Chondrocyte (in vitro differentiated cells): ENCODE results near the gene C1orf52. TPM values are rescaled to one million over a fixed set of nuclear protein-coding genes. Genes with fewer than 3 reads are reported as not detected.

Experiments
- DNase-seq: peaks from one replicate; pipeline ENCODE4 v3.0.0; 2021; ENCODE audit warnings: mixed read lengths, low spot score
- H3K27ac Mint-ChIP-seq: one replicate; pipeline ENCODE4 v1.8.0; 2021; ENCODE audit warnings: mild to moderate bottlenecking, moderate library complexity, mixed read lengths; ENCODE audit not compliant: unreplicated experiment
- H3K27me3 Mint-ChIP-seq: 2 replicates; pipeline ENCODE4 v1.8.0; 2021; ENCODE audit warnings: low read depth, mixed read lengths
- H3K36me3 Mint-ChIP-seq: 2 replicates; pipeline ENCODE4 v1.8.0; 2021; ENCODE audit warnings: low read depth, mixed read lengths
- H3K4me1 Mint-ChIP-seq: 2 replicates; pipeline ENCODE4 v1.8.0; 2021; ENCODE audit warnings: low read depth, mild to moderate bottlenecking, mixed read lengths
- H3K4me3 Mint-ChIP-seq: one replicate; pipeline ENCODE4 v1.8.0; 2021; ENCODE audit warnings: mild to moderate bottlenecking, moderate library complexity, mixed read lengths; ENCODE audit not compliant: unreplicated experiment
- H3K9me3 Mint-ChIP-seq: 2 replicates; pipeline ENCODE4 v1.8.0; 2021; ENCODE audit warnings: low read depth, mixed read lengths
- CTCF ChIP-seq: fragments of 200-600 bp; sonication (generic); IDR thresholded peaks from 2 replicates; pipeline ENCODE4 v1.5.0; 2021; ENCODE audit warnings: antibody characterized with exemption, mild to moderate bottlenecking, moderate library complexity
- total RNA-seq: library from RNA; stranded (reverse); gene quantifications from 3 replicates; pipeline ENCODE4 v1.2.1, GENCODE V29; 2021

C1orf52 gene
- total RNA-seq, 1 donor from 2014 or later = 31.3 TPM

- H3K36me3 Mint-ChIP-seq = no peaks in the 10 kb centered on the region
- H3K27ac Mint-ChIP-seq = no peak overlapping the region
- peaks cover 10% of the 10 kb centered on the region for H3K4me1 Mint-ChIP-seq
- TF ChIP-seq CTCF = no peak
- no peaks in the 10 kb centered on the region for H3K27me3 Mint-ChIP-seq
- DNase-seq = no peak
- no peak overlapping the region for H3K4me3 Mint-ChIP-seq
- peaks cover 6% of the 10 kb centered on the region for H3K9me3 Mint-ChIP-seq
These were observed 44.8 kb downstream of the C1orf52 start for GRCh38 chr1:85214654-85215053.

DNA sequence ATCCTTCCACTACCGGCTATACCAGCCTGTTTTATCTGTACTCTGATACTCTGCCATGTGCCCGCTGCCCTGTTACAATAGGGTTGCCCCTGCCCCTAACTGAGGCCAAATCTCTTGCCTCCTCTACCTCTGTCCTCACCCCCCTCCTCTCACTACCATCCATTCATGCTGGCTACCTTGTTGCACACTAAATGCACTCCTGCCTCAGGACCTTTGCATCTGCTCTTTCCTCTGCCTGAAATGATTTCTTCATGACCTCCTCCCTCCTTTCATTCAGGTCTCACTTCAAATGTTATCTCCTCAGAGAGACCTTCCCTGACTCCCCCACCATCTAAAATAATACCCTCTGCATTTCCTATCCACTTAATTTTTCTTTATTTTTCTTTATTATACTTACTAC is 51.0 kb downstream of the C1orf52 start:
- H3K27ac Mint-ChIP-seq = no peak overlapping the region
- H3K4me3 Mint-ChIP-seq = no peak overlapping the region
- TF ChIP-seq CTCF = no peak
- DNase-seq = no peak
- H3K27me3 Mint-ChIP-seq = no peaks in the 10 kb centered on the region
- peaks cover 16% of the 10 kb centered on the region for H3K4me1 Mint-ChIP-seq
- H3K9me3 Mint-ChIP-seq = no peaks in the 10 kb centered on the region
- no peaks in the 10 kb centered on the region for H3K36me3 Mint-ChIP-seq

DNA sequence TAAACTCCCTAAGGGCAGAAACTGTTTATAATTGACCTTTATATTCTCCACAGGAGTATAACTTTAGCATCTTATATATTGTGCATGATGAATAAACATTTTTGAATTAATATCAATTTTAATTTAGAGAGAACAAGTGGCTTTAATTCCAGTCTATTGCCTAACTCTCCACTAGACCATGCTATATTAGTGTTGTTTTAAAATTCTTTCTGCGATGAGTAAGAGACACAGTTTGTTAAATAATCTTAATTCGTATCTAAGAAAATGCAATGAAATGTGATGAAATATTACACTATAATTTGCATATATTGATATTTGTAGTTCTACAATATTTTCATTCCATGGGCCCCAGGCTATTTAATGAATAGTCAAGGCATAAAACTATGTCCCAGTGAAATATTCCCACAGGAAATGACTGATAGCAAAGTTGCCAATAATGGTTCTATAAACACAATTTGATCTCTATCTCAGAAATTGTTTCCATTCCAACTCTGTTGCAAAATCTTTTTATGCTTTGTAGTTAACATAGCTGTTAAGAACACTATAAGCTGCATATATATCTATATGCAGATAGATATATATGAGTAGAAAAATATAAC is 55.8 kb downstream of the C1orf52 start:
- peaks cover 47% of the 10 kb centered on the region for H3K4me1 Mint-ChIP-seq
- H3K27me3 Mint-ChIP-seq = no peaks in the 10 kb centered on the region
- DNase-seq = no peak
- no peaks in the 10 kb centered on the region for H3K9me3 Mint-ChIP-seq
- H3K4me3 Mint-ChIP-seq = no peak overlapping the region
- no peaks in the 10 kb centered on the region for H3K36me3 Mint-ChIP-seq
- no peak for TF ChIP-seq CTCF
- peak overlapping the region; percentile 59 for H3K27ac Mint-ChIP-seq

DNA sequence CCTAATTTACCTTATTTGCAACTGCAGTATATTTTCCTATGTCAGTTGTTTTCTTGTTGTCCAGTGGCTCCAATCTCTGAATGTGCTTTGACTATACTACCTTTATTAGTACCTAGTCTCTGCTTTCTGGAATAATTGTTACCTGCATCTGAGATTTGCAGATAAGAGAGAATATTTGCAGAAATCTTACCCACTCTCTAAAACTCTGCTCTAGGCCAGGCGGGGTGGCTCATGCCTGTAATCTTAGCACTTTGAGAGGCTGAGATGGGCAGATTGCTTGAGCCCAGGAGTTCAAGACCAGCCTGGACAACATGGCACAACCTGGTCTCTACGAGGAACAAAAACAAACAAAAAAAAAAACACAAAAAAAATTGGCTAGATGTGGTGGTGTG is 56.6 kb downstream of the C1orf52 start:
- Mint-ChIP-seq H3K4me3 (no peak overlapping the region), H3K4me1 (peaks cover 55% of the 10 kb centered on the region), H3K27me3 (no peaks in the 10 kb centered on the region), H3K36me3 (no peaks in the 10 kb centered on the region), H3K27ac (peak overlapping the region; percentile 59), H3K9me3 (no peaks in the 10 kb centered on the region)
- no peak for TF ChIP-seq CTCF
- no peak for DNase-seq

DNA sequence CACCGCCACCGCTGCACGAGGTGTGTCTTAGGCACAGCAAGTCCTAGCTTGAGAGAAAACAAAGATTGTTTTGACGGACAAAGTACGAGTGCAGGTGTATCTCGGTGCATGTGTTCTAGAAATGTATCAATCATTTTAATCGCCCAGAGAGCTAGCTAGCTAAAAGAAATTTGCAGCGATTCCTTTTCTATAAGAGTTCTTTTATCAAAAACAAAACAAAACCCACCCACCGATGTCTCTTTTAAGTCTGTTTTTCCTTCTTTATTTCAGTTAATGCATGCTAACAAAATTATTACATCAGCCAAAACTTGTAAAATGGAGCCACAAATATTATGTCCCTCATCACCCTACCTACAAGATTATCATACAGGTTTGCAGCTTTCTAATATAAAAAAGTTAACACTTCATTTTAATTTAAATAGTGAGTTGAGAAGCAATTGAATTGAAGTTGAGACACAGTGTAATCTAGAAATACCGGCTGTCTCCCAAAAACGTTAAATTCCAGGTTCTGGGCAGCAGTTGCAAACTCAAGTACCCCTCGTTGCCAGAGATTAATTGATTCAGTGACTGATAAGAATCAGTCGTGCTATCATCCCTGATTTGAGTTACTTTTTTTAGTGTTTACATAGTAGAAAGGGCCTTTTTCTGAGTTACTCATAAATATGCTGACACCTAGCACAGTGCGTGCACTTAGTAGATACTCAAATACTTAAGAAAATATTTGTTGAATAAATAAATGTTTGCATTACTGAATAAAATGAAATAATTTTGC is 57.2 kb downstream of the C1orf52 start:
- H3K27ac Mint-ChIP-seq = peak overlapping the region; percentile 96
- no peak for TF ChIP-seq CTCF
- H3K27me3 Mint-ChIP-seq = no peaks in the 10 kb centered on the region
- H3K36me3 Mint-ChIP-seq = no peaks in the 10 kb centered on the region
- peaks cover 59% of the 10 kb centered on the region for H3K4me1 Mint-ChIP-seq
- DNase-seq = no peak
- peak overlapping the region; percentile 95 for H3K4me3 Mint-ChIP-seq
- no peaks in the 10 kb centered on the region for H3K9me3 Mint-ChIP-seq
